PC-9 (cell line): ENCODE measurements around the gene IGDCC3.

ENCODE experiments used
- CTCF ChIP-seq: fragments of 200-600 bp; sonication (generic); conservative IDR thresholded peaks from 2 replicates; pipeline ENCODE4 v1.6.1; 2017; ENCODE audit warnings: mixed run types, antibody characterized with exemption, mild to moderate bottlenecking, moderate library complexity
- EZH2 ChIP-seq: fragments of 200-600 bp; sonication (generic); IDR thresholded peaks from 2 replicates; pipeline ENCODE4 v1.8.0; 2017; ENCODE audit warnings: antibody characterized with exemption, low read depth

GRCh38 chr15:65389226-65389625 is 11.4 kb upstream of the IGDCC3 start:
- no peak for TF ChIP-seq EZH2
- no peak for TF ChIP-seq CTCF
